GM19463 (cell line): Measurements from ENCODE around the gene KPNA3.
A peak's percentile ranks its signal among the peaks of the same experiment; 100 is the strongest.
"Not testable (repeated sequence)": the region's sequence is repeated elsewhere in the genome, so short reads cannot be mapped to it uniquely, and the experiment has no call there.

Experiments used
- ATAC-seq: cut with Tn5 transposase; IDR thresholded peaks from one replicate; pipeline ENCODE4 v1.9.1; 2021; ENCODE audit warnings: mild to moderate bottlenecking, moderate library complexity; ENCODE audit not compliant: unreplicated experiment

The KPNA3 gene

DNA sequence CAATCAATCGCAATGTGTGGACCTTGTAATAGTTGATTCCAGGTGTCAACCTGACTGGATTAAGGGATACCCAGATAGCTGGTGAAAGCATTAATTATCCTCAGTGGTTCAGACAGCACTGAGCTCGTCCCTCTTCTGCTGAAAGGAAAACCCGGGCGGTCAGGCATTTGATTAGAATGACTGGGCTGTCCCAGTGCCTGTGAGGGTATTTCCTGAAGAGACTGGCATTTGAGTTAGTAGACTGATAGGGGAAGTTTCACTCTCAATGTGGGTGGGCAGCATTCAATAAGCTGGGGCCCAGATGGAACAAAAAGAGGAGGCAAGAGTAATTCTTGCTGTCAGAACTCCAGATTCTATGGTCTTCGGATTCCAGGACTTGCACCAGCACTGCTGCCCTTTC lies 31.9 kb downstream of the KPNA3 start:
- no peak for ATAC-seq

DNA sequence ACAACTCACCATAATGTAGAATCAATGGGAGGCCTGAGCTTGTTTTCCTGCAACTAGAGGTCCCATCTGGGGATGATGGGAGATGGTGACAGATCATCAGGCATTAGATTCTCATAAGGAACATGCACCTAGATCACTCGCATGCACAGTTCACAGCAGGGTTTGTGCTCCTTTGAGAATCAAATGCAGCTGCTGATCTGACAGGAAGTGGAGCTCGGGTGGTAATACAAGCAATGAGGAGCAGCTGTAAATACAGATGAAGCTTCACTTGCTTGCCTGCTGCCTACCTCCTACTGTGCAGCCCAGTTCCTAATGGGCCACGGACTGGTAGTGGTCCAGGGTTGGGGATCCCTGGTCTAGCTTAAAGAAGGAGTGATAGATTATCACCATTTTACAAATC lies 33.0 kb downstream of the KPNA3 start:
- no peak for ATAC-seq

DNA sequence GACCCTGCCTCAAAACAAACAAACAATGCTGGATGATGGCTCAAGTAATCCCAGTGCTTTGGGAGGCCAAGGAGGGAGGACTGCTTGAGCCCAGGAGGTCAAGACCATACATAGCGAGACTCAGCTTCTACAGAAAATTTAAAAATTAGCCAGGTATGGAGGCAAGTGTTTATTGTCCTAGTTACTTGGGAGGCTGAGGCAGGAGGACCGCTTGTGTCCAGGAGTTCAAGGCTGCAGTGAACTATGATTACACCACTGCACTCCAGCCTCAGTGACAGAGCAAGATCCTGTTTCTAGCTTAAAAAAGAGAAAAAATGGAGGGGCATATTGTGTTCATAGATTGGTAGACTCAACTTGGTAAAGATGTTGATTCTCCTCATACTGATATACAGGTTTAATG lies 36.2 kb downstream of the KPNA3 start:
- ATAC-seq = no peak

DNA sequence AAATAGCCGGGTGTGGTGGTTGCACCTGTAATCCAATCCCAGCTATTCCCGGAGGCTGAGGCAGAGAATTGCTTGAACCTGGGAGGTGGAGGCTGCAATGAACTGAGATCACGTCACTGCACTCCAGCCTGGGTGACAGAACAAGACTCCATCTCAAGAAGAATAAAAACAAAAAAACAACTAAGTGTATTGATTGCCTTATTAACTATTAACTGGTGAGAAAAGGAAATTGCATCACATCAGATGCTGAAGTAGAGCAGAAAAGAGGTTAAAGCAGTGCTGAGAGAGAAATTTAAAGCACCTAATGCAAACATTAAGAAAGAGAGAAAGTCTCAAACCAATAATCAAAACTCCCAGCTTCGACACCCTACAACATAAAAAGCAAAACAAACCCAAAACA lies 38.3 kb downstream of the KPNA3 start:
- ATAC-seq = no peak

DNA sequence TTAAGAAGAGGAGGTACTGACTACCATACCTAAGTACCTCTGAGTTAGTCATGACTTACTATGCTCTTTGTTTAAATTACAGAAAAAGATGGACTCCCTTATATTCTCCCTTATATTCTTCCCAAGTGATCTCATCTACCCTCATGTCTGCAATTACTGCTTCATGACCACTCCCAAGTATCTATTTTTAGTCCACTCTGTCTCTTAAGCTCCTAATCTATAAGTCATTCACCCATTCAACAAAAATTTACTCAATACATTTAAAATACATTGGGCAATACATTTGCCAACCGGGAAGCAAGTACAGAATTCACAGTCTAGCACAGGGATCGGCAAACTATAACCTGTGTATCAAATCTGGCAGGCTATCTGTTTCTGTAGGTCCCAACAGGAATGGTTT lies 42.6 kb downstream of the KPNA3 start:
- ATAC-seq = no peak

DNA sequence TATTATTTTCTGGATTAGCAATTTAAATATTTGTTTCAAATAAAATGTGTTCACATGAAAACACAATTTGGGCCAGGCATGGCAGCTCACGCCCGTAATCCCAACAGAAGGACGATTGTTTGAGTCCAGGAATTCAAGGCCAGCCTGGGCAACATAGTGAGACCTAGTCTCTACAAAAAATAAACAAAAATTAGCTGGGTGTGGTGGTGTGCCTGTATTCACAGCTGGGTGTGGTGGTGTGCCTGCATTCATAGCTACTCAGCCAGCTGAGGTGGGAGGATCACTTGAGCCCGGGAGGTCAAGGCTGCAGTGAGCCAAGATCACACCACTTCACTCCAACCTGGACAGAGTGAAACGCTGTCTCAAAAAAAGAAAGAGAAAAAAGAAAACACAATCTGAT lies 46.4 kb downstream of the KPNA3 start:
- ATAC-seq = no peak

DNA sequence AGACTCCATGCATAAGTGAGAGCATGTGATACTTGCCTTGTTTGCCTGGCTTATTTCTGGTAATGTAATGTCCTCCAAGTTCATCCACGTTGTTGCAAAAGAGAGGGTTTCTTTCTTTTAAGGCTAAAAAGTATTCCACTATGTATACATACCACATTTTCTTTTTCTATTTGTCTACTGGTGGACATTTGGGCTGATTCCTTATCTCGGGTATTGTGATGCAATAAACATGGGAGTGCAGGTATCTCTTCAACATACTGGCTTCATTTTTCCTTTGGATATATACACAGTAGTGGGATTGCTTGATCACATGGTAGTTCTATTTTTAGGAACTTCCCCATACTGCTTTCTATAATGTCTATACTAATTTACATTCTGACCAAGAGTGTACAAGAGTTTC lies 51.6 kb downstream of the KPNA3 start:
- ATAC-seq = no peak

DNA sequence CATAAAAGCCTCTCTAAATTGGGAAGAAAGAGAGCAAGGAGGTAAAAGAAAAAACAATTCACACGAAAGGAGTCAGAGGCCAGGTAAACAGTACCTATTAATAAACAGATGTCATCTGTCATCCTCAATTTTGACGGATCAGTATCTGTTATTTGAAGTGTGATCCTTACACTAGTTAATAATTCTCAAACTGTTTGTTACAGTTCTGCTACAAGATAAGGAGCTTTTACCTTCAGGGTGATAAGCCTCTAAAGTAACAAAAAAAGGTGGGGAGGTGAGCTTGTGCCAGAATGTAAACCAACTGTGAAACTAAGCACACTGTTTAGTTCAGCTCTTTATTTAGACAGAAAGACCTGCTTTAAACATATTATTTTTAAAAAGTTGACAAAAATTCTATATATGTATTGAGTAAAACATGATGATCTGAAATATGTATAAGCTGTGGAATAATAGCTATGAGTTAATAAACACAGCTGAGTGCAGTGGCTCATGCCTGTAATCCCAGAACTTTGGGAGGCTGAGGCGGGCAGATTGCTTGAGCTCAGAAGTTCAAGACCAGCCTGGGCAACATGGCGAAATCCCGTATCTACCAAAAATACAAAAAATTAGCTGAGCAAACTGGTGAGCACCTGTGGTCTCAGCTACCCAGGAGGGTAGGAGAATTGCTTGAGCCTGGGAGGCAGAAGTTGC lies 52.8 kb downstream of the KPNA3 start:
- no peak for ATAC-seq

DNA sequence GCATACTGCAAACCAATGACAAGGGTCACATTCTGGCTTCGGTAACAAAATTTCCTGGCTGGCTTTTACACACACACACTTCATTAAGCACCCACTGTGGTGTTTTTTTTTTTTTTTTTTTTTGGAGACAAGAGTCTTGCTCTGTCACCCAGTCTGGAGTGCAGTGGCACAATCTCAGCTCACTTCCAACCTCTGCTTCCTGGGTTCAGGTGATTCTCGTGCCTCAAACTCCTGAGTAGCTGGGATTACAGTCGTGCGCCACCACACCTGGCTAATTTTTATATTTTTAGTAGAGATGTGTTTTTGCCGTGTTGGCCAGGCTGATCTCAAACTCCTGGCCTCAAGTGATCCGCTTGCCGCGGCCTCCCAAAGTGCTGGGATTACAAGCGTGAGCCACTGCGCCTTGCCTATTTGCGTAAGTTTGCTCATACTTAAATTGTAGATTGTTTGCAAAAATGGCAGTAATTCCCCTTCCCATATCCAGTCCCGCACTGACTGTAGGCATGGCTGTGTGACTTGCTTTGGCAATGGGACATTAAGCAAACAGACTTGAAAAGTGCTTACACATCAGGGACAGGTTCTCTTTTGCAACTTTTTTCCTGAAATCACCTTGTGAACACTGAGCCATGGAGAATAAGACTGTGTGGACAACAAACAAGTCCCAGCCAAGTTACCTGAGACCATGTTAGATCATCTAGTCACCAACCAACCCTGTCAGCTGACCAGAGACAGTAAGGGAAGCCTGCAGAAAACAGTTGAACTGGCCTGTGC lies 59.1 kb downstream of the KPNA3 start:
- ATAC-seq = no peak

DNA sequence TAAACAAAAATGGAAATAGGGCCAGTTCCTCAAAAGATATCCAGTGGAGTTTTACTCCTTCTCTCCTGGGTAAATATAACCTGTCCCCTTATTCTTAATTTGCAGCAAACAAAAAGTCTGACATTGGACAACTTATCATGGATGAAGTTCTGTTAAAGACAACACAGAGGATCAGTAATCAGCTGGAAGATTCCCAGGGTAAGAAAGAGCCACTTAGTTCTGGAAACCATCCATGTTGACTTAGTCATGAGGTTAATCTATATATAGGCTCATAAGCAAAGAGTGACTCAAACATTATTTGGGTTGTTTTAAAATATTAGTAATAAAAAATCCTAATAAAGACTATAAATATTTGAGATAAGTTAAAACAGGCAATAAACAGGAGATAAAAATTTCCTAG lies 60.7 kb downstream of the KPNA3 start:
- no peak for ATAC-seq

DNA sequence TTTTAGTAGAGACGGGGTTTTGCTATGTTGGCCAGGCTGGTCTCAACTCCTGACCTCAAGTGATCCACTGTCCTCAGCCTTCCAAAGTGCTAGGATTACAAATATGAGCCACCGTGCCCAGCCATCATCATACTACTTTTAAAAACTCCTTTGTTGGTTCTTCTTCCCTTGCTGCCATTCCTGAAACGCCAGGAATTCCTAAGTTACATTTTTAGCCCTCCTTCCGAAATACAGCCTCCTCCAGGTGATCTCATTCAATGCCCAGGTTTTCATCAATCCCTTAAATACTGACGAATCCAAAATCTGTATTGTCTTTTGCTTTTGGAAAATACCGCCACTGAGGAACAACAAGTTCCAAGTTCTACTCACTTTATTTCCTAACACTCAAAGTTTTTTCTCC lies 75.9 kb downstream of the KPNA3 start:
- no peak for ATAC-seq

DNA sequence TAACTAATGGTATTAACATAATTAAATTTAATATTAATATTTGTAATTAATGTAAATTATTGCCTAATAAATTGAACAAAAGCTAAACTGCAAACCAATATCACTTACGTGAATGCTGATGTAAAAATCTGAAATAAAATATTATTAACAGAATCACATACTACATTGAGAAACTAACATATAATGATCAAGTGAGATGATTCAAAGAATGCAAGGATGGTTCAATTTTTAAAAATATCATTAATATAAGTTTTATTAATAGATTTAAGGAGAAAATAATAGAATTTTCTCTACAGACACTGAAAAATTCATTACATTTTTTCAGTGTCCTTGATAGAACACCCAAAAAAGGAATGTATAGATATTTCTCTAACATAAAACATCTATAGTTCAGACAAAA lies 77.7 kb downstream of the KPNA3 start:
- ATAC-seq = no peak

DNA sequence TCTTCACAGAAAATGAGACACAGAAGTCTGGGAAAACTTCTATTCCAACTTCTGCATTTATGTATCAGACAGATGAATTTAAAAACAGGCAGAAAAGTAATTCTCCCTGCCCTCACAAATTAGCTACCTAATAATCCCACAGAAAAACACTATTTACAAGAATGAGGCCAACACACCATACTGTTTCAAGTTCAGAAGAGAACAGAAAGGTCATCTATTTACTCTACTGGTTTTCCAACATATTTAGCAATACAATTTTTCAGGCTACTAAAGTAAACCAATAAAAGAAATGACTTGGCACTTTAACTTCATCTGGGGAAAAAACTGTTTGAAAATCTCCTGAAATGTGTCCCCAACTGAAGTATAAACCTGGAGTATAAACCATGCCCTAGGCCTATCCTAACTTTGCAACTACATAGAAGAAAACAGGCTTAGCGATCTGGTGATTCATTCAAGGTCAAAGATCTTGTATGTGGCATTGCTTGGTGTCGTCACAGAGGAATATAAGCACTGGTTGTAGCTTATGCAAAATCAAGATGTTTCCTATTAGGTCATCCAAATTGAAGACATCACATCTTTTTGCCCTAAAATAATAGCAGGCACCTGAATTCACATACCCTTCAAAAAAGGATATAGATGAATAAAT lies 81.1 kb downstream of the KPNA3 start:
- no peak for ATAC-seq

DNA sequence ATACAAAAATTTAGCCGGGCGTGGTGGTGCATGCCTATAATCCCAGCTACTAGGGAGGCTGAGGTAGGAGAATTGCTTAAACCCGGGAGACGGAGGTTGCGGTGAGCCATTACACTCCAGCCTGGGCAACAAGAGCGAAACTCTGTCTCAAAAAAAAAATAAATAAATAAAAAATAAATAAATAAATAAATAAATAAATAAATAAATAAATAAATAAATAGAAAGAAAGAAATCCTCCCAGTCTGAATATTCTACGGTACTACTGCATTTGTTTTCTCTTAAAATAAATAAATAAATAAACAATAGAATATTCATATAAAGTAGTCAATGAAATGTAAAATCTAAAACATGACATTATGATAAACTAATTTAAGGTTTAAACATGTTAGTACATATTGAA lies 88.2 kb downstream of the KPNA3 start:
- not testable (repeated sequence) for ATAC-seq

DNA sequence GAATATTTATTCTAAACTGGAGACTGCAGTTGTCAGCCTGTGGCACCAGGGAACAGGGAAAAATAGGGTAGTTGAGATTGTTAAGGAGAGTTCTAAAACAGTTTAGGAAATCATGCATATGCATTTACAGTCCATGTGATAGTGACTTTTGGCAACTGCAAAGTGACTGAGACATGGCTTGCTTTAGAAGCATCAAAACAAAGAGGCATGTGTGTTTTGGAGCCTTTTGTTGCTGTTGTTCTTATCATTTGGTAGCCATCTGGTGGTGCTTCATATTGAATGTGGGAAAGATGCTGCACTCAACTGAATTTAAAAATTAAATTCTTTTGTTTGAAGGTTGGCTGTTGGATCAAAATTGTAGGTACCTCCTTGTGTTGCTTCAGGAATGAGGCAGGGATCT lies 91.0 kb downstream of the KPNA3 start:
- ATAC-seq = no peak

DNA sequence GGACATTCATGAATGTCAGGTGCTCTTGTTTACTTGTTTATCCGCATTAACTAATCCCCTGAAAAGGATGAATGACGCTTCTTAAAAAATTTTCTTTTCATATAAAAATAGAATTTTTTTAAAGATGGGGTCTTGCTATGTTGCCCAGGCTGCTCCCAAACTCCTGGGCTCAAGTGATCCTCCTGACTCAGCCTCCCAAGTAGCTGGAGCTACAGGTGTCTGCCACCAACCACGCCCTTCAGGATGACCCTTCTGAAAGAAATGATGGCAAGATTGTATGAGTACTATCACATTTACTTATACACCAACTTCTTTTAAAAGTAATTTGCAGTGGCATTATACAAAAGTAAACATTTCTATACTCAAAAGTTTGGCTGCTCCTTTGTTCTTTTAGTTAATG lies 95.0 kb downstream of the KPNA3 start:
- ATAC-seq = no peak

DNA sequence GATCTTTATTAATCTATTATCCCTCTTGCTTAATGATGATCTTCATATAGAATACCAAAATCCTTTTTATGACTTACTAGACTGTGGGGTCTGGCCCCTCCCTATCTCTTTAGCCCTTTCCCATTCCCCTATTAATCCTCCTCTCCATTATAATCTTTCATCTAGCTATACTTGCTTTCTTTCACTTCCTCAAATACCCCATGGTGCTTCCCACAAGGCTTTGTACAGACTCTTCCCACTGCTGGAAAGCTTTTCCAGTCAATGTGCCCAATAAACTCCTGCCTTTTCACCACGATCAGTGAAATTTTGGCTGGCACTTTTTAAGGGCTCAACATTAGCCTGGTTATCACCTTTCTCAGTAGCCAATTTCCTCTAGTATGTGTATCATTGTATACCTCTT lies 98.0 kb downstream of the KPNA3 start:
- ATAC-seq = no peak

DNA sequence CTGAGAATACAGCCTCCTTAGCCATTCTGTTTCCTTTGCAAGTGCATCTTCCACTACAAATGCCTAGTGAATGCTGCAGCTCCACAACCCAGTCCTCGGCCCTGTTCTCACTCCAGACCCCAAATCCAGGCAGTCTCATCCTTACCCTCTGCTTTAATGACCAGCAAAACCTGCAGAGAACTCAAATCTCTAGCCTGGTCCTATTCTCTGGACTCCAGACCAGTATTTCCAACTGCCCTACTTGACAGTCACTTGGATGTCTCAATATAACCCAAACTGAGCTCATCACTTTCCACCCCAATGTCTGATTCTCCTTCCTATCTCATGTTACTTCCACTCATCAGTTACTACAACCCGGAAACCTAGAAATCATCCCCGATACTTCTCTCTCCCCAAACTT lies 98.6 kb downstream of the KPNA3 start:
- no peak for ATAC-seq

DNA sequence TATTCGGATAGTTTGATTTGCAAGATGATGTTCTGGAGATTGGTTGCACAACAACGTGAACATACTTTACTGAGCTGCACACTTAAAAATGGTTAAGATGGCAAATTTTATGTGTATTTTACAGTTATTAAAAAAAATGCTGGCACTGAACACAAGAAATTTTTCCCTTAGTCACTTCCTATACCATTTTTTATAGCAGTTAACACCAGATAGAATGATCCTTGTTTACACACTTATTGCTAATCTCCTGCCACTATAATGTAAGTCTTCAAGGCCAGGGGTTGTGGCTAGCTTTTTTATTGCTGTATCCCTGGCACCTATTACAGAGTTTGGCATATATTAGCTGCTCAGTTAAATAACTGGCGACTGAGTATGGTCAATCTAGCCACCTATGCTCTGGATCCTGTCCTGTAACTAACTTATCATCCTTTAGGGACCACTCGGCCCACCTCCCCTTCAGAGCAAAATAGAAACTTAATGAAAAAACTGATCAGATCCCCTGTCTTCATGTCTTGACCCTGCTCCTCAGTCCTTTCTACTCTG lies 99.2 kb downstream of the KPNA3 start:
- ATAC-seq = no peak

DNA sequence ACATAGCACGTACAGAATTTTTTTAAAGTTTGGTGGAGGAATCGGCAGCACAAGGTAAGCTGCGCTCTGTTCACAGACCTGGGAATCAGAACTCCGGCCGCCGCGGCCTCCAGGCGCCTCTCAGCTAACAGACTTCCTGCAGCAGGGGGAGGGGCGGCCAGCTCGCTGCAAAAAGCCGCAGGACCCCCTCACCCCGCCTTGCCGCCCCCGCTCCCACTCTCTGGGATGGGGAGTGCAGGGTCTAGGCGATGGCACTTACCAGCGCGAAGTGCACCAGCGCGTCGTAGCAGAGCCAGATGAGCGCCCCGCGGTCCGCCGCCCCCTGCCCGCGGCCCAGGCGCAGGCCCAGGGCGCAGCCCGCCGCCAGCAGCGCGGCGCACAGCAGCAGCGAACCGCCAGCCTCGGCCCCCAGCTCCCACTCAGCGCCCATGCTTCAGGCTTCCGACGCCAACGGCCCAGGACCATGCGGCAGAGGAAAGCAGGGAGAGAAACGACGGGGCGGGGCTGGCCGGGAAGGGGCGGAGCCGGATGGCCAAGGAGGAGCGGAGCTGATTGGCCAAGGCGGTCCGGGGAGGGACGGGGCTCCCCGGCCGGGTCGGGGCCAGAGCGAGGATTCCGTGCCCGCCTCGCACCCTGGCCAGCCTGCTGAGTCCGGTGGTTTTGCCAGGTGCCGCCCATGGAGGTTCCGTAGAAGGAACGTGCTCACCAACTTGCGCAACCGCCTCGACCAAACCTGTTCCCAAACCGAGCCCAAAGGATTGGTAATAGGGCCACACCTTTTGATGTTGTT lies 101.3 kb downstream of the KPNA3 start, which contains the start of gene EBPL:
TSS of gene EBPL (minus strand) at position 492 of the 790 bp plus-strand sequence. CDS start at position 430, 62 bp downstream.
- peak; percentile 99 for ATAC-seq
